Measurements from ENCODE around the gene GLS. TPM values are rescaled to one million over a fixed set of nuclear protein-coding genes. Genes with fewer than 3 reads are reported as not detected.
"Not testable (repeated sequence)": the region's sequence is repeated elsewhere in the genome, so short reads cannot be mapped to it uniquely, and the experiment has no call there.

The GLS gene
- total RNA-seq, 1 donor from 2014 or later, result 252 TPM

GRCh38 chr2:190987938-190988337 lies 107.3 kb downstream of the GLS start:
- DNase-seq (ENCODE audit: low read depth), result no peak

DNA sequence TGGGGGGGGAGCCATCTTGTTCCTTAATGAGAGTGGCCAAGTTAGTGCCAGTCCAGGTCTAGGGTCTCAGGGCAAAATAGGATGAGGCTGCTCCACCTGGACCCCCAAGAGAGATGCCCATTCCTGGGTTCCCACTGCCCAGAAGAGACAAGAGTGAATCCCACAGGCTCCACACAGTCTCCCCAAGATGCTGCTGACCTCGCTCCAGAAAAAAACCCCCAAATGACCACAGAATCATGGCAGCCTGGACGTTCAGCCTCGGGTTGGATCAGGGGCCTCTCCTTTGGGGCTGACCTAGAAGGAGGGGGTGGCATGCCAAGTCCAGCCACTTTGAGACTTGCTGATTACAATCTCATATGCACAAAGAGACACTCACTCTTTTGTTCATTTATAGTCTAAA lies 108.3 kb downstream of the GLS start:
- DNase-seq (ENCODE audit: low read depth), result no peak

- peak; percentile 92 for DNase-seq (ENCODE audit: low read depth)
Observed at GRCh38 chr2:190990132-190990531, 109.5 kb downstream of the GLS start.

- DNase-seq (ENCODE audit: low read depth), result peak; percentile 21
Observed at GRCh38 chr2:190993292-190993643, 112.6 kb downstream of the GLS start.

- no peak for DNase-seq (ENCODE audit: low read depth)
Observed at GRCh38 chr2:190994148-190994547, 113.5 kb downstream of the GLS start.

- not testable (repeated sequence) for DNase-seq (ENCODE audit: low read depth)
Observed at GRCh38 chr2:190995315-190995714, 114.7 kb downstream of the GLS start.

DNA sequence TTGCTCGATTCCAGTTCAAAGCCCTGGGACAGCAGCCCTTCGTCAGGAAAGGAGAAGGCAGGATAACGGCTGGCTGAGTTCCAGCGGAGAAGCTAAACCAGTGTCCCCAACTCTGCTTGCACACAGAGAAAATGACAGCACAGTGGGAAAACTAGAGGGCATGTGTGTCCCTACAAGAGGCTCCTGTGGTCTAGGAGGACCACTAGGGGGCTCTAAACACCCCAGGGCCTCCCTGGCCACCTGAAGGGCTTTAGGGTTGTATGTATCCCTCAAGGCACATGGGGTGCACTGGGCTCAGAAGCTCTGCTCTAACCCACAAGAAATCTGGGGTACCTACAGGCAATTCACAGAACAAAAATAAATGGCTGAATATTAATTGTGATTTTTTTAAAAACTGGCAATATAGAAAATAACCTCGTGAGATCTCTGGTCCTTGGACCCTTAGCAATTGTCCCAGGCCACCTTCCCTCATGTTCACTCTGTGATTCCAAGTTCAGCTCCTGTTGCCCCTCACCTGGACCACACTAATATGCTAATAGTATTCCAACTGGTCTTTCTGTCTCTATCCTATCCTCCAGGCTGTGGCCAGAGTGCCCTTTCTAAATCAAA lies 115.8 kb downstream of the GLS start:
- peak; percentile 38 for DNase-seq (ENCODE audit: low read depth)

- DNase-seq (ENCODE audit: low read depth), result no peak
Observed at GRCh38 chr2:190996947-190997346, 116.3 kb downstream of the GLS start.

- no peak for DNase-seq (ENCODE audit: low read depth)
Observed at GRCh38 chr2:190997526-190998113, 117.0 kb downstream of the GLS start.

DNA sequence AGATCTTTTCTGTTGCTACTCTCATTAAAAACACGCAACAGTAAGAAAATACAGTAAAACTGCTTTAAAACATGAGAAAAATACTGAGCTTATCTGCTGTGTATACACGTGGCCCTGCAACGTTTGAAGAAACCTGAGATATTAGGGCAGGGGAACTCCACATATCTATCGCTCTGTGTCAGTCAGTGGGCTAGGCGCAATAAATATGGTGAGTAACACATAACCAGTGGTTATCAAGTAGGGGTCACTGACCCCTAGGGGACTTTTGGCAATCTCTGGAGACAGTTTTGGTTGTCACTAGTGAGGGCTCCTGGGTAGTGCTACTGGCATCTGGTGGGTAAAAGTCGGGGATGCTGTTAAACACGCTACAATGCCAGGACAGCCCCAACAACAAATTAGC lies 118.4 kb downstream of the GLS start:
- no peak for DNase-seq (ENCODE audit: low read depth)

- no peak for DNase-seq (ENCODE audit: low read depth)
Observed at GRCh38 chr2:190999949-191000665, 119.5 kb downstream of the GLS start.

DNA sequence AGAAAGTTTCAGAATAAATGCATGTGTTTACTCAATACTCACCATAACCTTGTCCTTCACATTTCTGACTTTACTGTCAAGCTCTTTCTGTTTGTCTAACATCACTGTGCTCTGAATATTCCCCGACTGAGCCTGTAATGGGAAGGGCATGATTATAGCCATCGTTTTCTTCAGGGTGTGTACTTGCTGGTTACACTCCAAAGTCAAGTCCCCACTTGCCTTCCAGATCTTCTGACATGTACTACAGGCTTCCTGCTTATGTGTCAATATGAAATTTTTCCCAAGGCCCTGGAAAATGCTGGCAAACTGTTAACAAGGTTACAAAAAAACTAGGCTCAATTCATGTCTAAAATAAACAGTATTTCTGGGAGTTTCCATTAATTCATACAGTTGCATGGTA lies 120.4 kb downstream of the GLS start:
- no peak for DNase-seq (ENCODE audit: low read depth)

GRCh38 chr2:191001624-191002023 lies 121.0 kb downstream of the GLS start:
- DNase-seq (ENCODE audit: low read depth), result no peak

GRCh38 chr2:191003405-191004309 lies 123.0 kb downstream of the GLS start:
- no peak for DNase-seq (ENCODE audit: low read depth)

- no peak for DNase-seq (ENCODE audit: low read depth)
Observed at GRCh38 chr2:191006297-191006696, 125.7 kb downstream of the GLS start.

- no peak for DNase-seq (ENCODE audit: low read depth)
Observed at GRCh38 chr2:191006997-191007783, 126.6 kb downstream of the GLS start.

GRCh38 chr2:191008286-191008685 lies 127.7 kb downstream of the GLS start:
- DNase-seq (ENCODE audit: low read depth), result no peak

GRCh38 chr2:191009541-191010374 lies 129.1 kb downstream of the GLS start:
- no peak for DNase-seq (ENCODE audit: low read depth)

DNA sequence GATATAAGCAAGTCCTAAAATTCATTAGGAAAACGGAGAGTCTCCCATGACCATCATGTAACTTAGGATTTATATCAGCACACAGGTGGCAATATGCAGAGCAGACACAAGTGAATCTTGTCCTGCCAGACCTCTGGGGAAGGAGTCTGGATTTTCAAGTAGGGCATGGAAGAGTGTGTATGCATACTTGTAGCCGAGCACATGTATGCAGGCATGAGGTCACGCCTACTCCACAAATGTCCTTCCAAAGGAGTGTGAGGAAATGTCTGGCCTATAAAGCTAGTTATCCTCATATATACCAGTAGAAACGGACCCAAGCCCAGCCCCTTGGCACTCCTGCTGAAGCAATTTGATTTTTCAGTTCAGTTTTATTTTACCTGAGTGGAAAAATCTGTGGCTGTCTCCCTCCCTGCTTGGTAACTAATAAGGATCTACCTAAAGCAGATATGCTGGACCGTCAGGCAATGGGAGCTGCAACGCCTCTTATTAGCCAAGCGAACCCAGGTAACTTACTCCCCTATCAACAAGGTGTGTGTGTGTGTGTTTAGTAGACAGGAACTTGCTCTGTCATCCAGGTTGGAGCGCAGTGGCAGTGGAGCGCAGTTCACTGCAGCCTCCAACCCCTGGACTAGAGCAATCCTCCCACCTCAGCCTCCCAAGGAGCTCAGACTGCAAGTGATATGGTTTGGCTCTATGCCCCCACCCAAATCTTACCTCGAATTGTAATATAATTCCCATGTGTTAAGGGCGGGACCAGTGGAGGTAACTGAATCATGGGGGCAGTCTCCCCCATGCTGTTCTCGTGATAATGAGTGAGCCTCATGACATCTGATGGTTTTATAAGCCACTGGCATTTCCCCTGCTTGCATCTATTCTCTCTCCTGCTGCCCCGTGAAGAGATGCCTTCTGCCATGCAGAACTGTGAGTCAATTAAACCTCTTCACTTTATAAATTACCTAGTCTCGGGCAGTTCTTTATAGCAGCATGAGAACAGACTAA lies 130.6 kb downstream of the GLS start:
- no peak for DNase-seq (ENCODE audit: low read depth)

Measured in myocyte (in vitro differentiated cells).